GM12873 (cell line): ENCODE results near the gene NHLRC4.

Source experiments
- TF ChIP-seq, protein P1 (sequence below): IDR thresholded peaks from 2 replicates; pipeline ENCODE4 v1.5.1; 2012; ENCODE audit warnings: low read depth, mild to moderate bottlenecking, moderate library complexity, low read length, control low read depth; ENCODE audit not compliant: insufficient read depth; ENCODE audit errors: missing control alignments

The NHLRC4 gene

GRCh38 chr16:590815-591200 lies 24.0 kb downstream of the NHLRC4 start:
- TF ChIP-seq, protein P1, sequence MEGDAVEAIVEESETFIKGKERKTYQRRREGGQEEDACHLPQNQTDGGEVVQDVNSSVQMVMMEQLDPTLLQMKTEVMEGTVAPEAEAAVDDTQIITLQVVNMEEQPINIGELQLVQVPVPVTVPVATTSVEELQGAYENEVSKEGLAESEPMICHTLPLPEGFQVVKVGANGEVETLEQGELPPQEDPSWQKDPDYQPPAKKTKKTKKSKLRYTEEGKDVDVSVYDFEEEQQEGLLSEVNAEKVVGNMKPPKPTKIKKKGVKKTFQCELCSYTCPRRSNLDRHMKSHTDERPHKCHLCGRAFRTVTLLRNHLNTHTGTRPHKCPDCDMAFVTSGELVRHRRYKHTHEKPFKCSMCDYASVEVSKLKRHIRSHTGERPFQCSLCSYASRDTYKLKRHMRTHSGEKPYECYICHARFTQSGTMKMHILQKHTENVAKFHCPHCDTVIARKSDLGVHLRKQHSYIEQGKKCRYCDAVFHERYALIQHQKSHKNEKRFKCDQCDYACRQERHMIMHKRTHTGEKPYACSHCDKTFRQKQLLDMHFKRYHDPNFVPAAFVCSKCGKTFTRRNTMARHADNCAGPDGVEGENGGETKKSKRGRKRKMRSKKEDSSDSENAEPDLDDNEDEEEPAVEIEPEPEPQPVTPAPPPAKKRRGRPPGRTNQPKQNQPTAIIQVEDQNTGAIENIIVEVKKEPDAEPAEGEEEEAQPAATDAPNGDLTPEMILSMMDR: no peak

- TF ChIP-seq, protein P1: no peak
Observed at GRCh38 chr16:591231-591630, 24.4 kb downstream of the NHLRC4 start.

DNA sequence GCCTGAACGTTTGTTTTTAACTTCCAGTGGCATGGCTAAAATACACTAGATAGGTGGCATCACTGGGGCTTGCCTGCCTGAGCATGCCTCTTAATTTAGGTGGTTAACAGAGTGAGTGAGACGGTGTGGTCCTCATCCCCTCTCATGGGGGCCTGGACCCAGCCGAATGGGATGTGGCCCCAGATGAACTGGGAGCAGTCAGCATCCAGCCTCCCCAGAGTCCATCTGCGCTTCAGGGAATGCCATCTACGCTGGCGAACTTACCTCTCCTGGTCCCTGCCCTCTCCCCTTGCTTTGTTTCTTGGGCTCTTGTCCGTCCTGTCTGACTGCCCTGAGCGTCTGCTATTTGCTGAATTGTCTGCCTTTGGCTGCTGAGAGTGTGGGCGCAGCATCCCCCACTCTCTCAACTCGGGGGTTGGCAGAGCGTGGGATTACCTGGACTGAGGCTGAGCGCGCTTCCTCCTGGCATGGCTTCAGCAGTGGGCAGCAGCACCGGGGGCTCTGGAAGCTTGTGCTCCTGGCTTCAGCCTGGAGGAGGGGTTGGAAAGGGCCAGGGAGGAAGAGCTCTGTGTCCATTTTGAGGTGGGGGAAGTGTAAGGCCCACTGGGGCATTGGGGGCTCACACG lies 25.2 kb downstream of the NHLRC4 start:
- TF ChIP-seq, protein P1: no peak

- TF ChIP-seq, protein P1: no peak
Observed at GRCh38 chr16:592518-593306, 25.9 kb downstream of the NHLRC4 start.

DNA sequence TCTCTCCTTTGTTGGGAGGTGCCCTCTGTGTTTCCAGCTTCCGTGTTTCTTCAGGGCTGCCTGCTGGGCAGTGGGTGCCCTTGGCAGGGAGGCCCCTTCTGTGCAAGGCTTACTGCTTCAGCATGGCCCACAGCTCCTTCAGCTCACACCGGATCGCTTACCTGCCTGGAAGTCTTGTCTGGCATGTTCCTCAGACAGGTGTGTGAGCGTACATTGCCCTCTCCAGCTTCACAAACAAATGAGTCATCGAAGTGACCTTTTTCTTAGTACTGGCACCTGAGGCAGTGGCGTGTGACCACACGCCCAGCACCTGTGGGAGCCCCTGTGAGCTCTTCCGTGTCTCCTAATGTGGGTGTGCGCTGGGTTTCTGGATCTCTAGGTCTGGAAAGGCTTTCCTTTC lies 26.6 kb downstream of the NHLRC4 start:
- TF ChIP-seq, protein P1: no peak

DNA sequence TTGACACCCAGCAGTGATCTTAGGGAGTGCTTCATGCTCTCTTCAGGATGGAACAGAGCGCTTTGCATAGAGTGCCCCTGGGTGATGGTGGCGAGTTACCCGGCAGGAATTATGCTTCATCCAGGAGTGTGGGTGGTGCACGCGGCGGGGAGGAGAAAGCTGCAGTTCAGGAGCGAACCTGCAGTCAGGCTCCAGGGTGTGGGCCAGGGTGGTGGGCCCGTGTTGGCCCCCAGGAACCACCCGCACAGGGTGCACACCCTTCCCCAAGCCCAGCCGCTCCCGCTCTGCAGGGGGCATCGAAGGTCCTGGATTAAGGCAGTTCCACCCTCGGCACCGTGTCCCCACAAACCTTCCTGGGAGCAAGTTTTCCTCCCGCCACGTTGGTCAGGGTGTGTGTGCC lies 27.0 kb downstream of the NHLRC4 start:
- TF ChIP-seq, protein P1: no peak

- TF ChIP-seq, protein P1: no peak
Observed at GRCh38 chr16:595094-595528, 28.3 kb downstream of the NHLRC4 start.
